LHCN-M2 (cell line): ENCODE data around the gene NEXN. TPM values are rescaled to one million over a fixed set of nuclear protein-coding genes. Genes with fewer than 3 reads are reported as not detected.
A peak's percentile ranks its signal among the peaks of the same experiment; 100 is the strongest.
"Not testable (repeated sequence)": the region's sequence is repeated elsewhere in the genome, so short reads cannot be mapped to it uniquely, and the experiment has no call there.

Experiments used
- DNase-seq: peaks from one replicate; pipeline ENCODE4 v3.0.0-alpha.2; 2012; ENCODE audit warnings: low read depth
- total RNA-seq: library from RNA; depleted of rRNA; stranded (reverse); fragments of >200 nt; gene quantifications from 2 replicates; pipeline ENCODE4 v1.2.3, GENCODE V29; 2014

The NEXN gene
- total RNA-seq, 1 experiment from 2014 or later, result 29.7 TPM

DNA sequence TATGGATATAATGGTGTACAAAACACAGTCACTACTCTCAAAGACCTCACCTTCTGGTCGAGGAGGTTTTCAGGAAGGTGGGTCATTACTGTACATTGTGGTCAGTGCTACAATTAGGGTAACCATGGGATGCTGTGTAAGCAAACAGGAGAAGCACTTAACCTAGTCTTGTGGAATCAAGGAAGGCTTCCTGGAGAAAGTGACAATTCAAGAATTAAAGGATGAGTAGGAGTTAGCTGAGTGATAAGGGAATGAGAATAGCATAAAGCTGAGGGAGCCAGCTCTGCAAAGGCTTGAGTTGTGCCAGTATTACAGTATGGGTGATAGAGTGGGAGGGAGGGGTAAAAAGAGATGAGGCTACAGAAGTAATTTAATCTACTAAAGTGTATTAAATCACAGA is 17.2 kb downstream of the NEXN start:
- DNase-seq, result no peak

GRCh38 chr1:77906019-77906545 is 17.7 kb downstream of the NEXN start:
- DNase-seq, result no peak

GRCh38 chr1:77906624-77907023 is 18.2 kb downstream of the NEXN start:
- no peak for DNase-seq

DNA sequence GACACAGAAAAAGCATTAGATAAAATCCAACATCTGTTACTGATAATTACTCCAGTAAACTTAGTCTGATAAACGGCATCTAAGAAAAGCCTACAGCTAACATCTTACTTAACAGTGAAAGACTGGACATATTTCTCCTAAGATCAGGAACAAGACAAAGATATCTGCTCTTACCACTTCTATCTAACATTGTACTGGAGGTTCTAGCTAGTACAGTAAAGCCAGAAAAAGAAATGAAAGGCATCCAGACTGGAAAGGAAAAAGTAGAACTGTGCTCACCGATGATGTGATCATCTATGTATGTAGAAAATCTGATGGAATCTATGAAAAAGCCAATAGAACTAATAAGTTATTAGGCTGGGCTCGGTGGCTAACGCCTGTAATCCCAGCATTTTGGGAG is 21.7 kb downstream of the NEXN start:
- DNase-seq, result no peak

DNA sequence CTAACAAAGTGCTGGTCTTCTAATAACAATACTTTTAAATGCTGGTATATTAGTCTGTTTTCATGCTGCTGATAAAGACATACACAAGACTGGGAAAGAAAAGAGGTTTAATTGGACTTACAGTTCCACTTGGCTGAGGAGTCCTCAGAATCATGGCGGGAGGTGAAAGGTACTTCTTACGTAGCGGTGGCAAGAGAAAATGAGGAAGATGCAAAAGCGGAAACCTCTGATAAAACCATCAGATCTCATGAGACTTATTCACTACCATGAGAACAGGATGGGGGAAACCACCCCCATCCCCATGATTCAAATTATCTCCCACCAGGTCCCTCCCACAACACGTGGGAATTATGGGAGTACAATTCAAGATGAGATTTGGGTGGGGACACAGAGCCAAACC is 30.5 kb downstream of the NEXN start:
- not testable (repeated sequence) for DNase-seq

DNA sequence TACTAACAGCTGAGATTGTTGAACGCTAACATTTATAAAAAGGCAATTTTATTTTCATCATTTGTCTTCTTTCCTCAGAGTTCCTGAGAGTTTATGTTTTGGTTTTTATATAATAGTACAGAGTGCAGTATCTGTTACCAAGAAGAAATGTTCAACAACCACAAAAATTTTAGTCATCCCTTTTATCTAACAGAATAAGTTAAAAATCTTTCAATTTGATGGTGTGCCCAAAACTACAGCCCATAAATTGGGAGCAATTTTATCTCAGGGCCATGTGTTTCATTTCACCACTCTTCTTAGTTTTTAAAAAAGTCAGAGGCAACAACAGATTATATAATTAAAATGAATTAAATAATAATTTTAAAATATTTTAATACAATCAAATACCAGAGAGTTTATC is 37.1 kb downstream of the NEXN start:
- peak; percentile 40 for DNase-seq

- no peak for DNase-seq
These were observed 37.5 kb downstream of the NEXN start for GRCh38 chr1:77925956-77926355.

DNA sequence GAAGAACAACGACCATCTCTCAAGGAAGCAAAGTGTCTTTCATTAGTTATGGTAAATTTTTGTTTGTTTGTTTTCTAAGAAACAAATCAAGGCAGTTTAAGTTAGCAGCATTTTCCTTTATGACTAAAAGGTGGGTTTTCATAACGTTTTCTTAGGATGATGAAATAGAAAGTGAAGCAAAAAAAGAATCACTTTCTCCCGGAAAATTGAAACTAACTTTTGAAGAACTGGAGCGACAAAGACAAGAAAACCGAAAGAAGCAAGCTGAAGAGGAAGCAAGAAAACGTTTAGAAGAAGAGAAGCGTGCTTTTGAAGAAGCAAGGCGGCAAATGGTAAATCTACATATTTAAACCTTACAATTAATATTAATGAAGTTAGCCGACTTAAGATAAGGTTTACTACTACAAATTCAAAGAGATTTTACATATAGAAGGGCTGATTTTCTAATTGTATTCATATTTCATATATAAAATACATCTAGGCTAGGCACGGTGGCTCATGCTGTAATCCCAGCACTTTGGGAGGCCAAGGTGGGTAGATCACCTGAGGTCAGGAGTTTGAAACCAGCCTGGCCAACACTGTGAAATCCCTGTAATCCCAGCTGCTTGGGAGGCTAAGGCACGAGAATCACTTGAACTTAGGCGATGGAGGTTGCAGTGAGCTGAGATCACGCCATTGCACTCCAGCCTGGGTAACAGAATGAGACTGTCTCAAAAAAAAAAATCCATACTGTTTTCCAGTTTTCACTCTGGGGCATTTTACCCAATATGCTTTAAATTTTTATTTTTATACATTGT is 38.3 kb downstream of the NEXN start:
- no peak for DNase-seq

DNA sequence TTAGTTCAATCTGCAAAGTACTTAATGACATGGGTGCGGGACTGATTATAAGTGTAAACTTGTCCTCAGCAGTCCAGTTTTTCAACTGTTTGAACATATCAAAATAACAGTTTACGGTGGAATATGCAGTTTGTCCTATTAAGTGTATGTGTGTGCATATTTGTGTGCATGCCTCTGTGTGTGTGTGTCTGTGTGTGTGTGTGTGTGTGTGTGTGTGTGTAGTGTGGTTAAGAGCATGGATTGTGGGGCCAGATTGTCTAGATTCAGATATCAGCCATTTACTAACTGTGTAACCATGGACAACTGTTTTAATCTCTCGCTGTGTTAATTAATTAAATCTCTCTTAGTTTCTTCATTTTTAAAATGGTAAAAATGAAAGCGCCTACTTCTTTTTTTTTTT is 39.0 kb downstream of the NEXN start:
- DNase-seq, result no peak

DNA sequence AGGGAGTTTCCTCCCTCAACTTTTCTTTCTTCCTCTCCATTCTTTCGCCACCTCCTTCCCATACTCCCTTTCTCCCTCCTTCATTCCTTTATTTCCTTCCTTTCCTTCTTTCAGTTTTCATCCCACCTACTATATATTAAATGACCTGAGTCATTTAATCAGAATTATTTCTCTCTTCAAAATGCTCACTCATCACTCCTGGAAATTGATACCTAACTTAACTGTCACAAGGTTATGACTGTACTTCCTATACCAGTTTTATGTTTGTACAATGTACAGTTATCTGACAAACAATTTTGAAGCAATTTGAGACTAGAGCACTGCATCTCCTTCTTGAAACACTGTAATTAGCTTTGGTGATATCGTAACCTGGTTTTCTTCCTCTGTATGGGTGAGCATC is 41.4 kb downstream of the NEXN start:
- DNase-seq, result peak; percentile 31

DNA sequence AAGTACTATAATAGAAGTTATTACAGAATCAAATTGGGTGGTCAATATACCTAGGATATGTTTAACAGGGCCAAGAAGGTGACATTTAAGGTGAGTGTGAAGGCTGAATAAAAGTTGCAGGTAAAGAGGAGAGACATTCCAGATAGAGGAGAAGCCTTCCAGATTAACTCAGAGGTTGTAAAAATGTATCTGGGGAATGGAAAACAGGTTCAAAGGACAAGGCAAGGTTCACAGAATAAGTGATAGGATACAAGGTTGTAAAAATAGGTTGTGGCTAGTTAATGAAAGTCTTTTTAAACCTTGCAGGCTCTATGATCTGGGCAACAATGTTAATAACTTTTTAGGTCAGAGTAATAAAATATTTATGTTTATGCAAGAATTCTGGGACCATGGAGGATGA is 50.2 kb downstream of the NEXN start:
- no peak for DNase-seq

- DNase-seq, result no peak
These were observed 52.6 kb downstream of the NEXN start for GRCh38 chr1:77940921-77941570.

DNA sequence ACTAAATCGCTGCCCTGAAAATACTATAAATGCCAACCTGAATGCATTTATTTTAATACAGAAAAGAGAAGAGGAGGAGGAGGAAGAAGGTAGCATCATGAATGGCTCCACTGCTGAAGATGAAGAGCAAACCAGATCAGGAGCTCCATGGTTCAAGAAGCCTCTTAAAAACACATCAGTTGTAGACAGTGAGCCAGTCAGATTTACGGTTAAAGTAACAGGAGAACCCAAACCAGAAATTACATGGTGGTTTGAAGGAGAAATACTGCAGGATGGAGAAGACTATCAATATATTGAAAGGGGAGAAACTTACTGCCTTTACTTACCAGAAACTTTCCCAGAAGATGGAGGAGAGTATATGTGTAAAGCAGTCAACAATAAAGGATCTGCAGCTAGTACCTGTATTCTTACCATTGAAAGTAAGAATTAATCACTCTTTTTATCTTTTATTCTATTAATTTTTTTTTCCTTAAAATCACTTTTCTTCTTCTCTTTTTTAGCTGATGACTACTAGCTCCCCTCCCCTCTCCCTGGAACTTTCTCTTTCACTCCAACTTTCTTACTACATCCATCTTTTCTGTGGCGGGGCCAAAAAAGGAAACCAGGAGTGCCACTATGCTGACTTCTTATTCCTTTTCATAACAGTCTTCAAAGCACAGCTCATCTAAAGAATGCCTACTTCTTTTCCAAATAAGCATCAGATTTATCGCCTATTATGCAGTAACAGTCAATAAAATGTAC is 54.1 kb downstream of the NEXN start:
- DNase-seq, result no peak

DNA sequence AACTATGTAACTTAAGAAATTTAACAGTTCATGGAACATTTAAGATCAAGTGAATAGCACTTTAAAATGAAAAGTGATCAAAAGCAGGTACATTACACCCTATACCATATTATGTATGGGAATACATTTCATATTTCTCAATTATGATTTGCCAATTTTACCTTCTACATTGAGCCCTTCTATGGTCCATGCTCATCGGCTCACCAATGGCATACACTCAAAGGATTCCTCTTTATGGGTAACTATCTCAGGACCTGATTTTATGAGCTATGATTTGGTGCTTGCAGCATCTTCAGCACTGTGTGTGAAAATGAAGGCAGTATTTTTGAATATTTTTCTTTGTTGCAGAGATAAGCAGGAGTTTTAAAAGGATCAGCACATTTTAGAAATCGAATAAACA is 56.9 kb downstream of the NEXN start:
- DNase-seq, result no peak

GRCh38 chr1:77948841-77949424 is 60.5 kb downstream of the NEXN start:
- peak; percentile 74 for DNase-seq

GRCh38 chr1:77950873-77951272 is 62.4 kb downstream of the NEXN start:
- DNase-seq, result no peak

GRCh38 chr1:77951328-77951727 is 62.9 kb downstream of the NEXN start:
- no peak for DNase-seq

DNA sequence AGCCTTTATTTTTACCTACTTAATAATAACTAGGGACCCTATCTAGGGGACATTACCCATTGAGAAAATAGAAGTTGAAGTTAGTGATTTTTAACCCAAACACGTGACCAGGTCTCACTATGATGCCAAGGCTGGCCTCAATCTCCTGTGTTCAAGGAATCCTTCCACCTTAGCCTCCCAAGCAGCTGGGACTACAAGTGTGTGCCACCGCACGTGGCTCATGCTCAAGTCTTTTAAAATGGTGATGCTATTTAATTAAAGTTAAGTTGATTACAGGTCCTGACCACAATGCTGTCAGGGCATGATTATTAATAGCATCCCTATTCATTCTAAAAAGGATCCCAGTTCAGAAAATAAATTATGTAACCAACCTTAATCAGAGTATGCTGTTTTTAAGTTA is 65.5 kb downstream of the NEXN start:
- no peak for DNase-seq

- DNase-seq, result peak; percentile 52
These were observed 66.1 kb downstream of the NEXN start for GRCh38 chr1:77954521-77954920.

GRCh38 chr1:77955709-77956108 is 67.3 kb downstream of the NEXN start:
- DNase-seq, result no peak

DNA sequence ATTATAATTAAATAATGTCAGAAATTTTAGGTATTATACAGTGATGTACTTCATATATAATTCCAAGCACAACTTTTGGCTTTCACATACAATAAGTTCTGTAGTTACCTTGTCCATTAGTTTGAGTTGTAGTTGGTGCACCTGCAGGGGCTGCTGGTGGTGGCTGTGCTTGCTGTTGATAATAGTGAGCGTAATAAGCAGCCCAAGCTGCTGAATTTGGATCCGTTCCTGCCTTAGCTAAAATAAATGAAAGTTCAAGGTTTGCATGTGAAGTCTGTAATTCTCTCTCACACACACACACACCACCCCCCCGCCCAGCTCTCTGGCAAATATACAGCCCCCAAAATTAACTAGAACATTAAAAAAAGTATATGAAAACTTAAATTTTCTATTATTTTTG is 68.0 kb downstream of the NEXN start:
- no peak for DNase-seq

GRCh38 chr1:77958391-77958790 is 70.0 kb downstream of the NEXN start:
- no peak for DNase-seq
